ENCODE results near the gene BMPR2.
A peak's percentile ranks its signal among the peaks of the same experiment; 100 is the strongest.

Gene BMPR2

GRCh38 chr2:202604699-202605098 is 228.6 kb downstream of the BMPR2 start:
- no peak for TF ChIP-seq CTCF (IDR thresholded peaks at IDR 0.05; ENCODE audit: control insufficient read depth, extremely low read depth, insufficient read depth)
- no peak for DNase-seq (ENCODE audit: low read depth)
- H3K4me3 ChIP-seq (ENCODE audit: low read depth, low read length), result no peak overlapping the region

- H3K4me3 ChIP-seq (ENCODE audit: low read depth, low read length), result no peak overlapping the region
- TF ChIP-seq CTCF (IDR thresholded peaks at IDR 0.05; ENCODE audit: control insufficient read depth, extremely low read depth, insufficient read depth), result no peak
- DNase-seq (ENCODE audit: low read depth), result no peak
Observed at GRCh38 chr2:202605174-202605573, 229.0 kb downstream of the BMPR2 start.

GRCh38 chr2:202608142-202608852 is 232.2 kb downstream of the BMPR2 start:
- no peak for DNase-seq (ENCODE audit: low read depth)
- no peak for TF ChIP-seq CTCF (IDR thresholded peaks at IDR 0.05; ENCODE audit: control insufficient read depth, extremely low read depth, insufficient read depth)
- H3K4me3 ChIP-seq (ENCODE audit: low read depth, low read length), result no peak overlapping the region

GRCh38 chr2:202609381-202610145 is 233.4 kb downstream of the BMPR2 start:
- TF ChIP-seq CTCF (IDR thresholded peaks at IDR 0.05; ENCODE audit: control insufficient read depth, extremely low read depth, insufficient read depth), result no peak
- DNase-seq (ENCODE audit: low read depth), result peak; percentile 97
- H3K4me3 ChIP-seq (ENCODE audit: low read depth, low read length), result no peak overlapping the region

GRCh38 chr2:202610380-202610779 is 234.3 kb downstream of the BMPR2 start:
- TF ChIP-seq CTCF (IDR thresholded peaks at IDR 0.05; ENCODE audit: control insufficient read depth, extremely low read depth, insufficient read depth), result no peak
- no peak overlapping the region for H3K4me3 ChIP-seq (ENCODE audit: low read depth, low read length)
- no peak for DNase-seq (ENCODE audit: low read depth)

- H3K4me3 ChIP-seq (ENCODE audit: low read depth, low read length), result no peak overlapping the region
- TF ChIP-seq CTCF (IDR thresholded peaks at IDR 0.05; ENCODE audit: control insufficient read depth, extremely low read depth, insufficient read depth), result no peak
- no peak for DNase-seq (ENCODE audit: low read depth)
Observed at GRCh38 chr2:202612145-202612544, 236.0 kb downstream of the BMPR2 start.
